BE2C (cell line): ENCODE measurements around the gene AMN. TPM values are rescaled to one million over a fixed set of nuclear protein-coding genes. Genes with fewer than 3 reads are reported as not detected.
"Not testable (repeated sequence)": the region's sequence is repeated elsewhere in the genome, so short reads cannot be mapped to it uniquely, and the experiment has no call there.

Experiments
- DNase-seq: peaks from one replicate; pipeline ENCODE4 v3.0.0-alpha.2; 2020
- H3K27me3 ChIP-seq: fragments of 250-450 bp; sonication (Bioruptor Pico); 2 replicates; pipeline ENCODE4 v1.5.1; 2020; ENCODE audit warnings: mild to moderate bottlenecking
- H3K36me3 ChIP-seq: fragments of 250-450 bp; sonication (Bioruptor Pico); 2 replicates; pipeline ENCODE4 v1.5.1; 2020; ENCODE audit warnings: mild to moderate bottlenecking
- H3K4me1 ChIP-seq: fragments of 250-450 bp; sonication (Bioruptor Pico); 2 replicates; pipeline ENCODE4 v1.5.1; 2020
- H3K4me3 ChIP-seq: 2 replicates; pipeline ENCODE4 v1.5.1; 2011; ENCODE audit warnings: low read depth, low read length
- H3K9me3 ChIP-seq: fragments of 250-450 bp; sonication (Bioruptor Pico); 2 replicates; pipeline ENCODE4 v1.5.1; 2020
- polyA plus RNA-seq: library from polyadenylated mRNA; unstranded; fragments of >200 nt; gene quantifications from one replicate; pipeline ENCODE4 v1.2.1, GENCODE V29; 2012; ENCODE audit warnings: low read depth, missing spikeins; ENCODE audit not compliant: insufficient read length, insufficient read depth
- TF ChIP-seq, protein P1 (sequence below): IDR thresholded peaks from 2 replicates; pipeline ENCODE4 v1.5.1; 2012; ENCODE audit warnings: mild to moderate bottlenecking, low read depth, low read length

Gene AMN
- 1.2 TPM for polyA plus RNA-seq

- Histone ChIP-seq H3K4me1 (no peaks in the 10 kb centered on the region), H3K9me3 (no peaks in the 10 kb centered on the region), H3K27me3 (peaks cover 27% of the 10 kb centered on the region), H3K36me3 (no peaks in the 10 kb centered on the region), H3K4me3 (no peak within 1 kb of the TSS)
- TF ChIP-seq, protein P1, sequence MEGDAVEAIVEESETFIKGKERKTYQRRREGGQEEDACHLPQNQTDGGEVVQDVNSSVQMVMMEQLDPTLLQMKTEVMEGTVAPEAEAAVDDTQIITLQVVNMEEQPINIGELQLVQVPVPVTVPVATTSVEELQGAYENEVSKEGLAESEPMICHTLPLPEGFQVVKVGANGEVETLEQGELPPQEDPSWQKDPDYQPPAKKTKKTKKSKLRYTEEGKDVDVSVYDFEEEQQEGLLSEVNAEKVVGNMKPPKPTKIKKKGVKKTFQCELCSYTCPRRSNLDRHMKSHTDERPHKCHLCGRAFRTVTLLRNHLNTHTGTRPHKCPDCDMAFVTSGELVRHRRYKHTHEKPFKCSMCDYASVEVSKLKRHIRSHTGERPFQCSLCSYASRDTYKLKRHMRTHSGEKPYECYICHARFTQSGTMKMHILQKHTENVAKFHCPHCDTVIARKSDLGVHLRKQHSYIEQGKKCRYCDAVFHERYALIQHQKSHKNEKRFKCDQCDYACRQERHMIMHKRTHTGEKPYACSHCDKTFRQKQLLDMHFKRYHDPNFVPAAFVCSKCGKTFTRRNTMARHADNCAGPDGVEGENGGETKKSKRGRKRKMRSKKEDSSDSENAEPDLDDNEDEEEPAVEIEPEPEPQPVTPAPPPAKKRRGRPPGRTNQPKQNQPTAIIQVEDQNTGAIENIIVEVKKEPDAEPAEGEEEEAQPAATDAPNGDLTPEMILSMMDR: no peak
- peak; percentile 9 for DNase-seq
Measured at GRCh38 chr14:102922490-102923200, at the start of gene AMN. Gene AMN (plus strand): TSS chr14:102922663. CDS start chr14:102922689, 26 bp downstream.

DNA sequence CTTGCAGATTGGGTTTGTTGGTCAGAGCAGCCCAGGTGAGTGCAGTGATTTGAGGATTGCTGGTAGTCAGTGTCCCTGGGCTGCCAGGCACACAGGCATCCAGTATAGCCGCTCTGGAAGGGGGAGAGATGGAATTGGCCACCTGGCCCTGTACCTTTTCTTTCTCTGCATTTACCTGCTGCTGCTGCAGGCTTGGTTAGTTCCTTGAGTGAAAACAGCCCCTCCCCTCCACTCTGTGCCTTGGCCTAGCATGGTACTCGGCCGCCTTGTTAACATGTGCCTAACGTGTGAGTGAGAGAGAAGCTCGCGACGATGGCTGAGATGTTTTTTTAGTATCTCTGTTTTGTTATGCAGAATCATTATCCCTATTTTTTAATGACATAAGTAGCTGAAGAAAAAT, 49.3 kb upstream of the AMN start:
- peaks cover 23% of the 10 kb centered on the region for H3K36me3 ChIP-seq
- no peaks in the 10 kb centered on the region for H3K27me3 ChIP-seq
- no peaks in the 10 kb centered on the region for H3K4me1 ChIP-seq

DNA sequence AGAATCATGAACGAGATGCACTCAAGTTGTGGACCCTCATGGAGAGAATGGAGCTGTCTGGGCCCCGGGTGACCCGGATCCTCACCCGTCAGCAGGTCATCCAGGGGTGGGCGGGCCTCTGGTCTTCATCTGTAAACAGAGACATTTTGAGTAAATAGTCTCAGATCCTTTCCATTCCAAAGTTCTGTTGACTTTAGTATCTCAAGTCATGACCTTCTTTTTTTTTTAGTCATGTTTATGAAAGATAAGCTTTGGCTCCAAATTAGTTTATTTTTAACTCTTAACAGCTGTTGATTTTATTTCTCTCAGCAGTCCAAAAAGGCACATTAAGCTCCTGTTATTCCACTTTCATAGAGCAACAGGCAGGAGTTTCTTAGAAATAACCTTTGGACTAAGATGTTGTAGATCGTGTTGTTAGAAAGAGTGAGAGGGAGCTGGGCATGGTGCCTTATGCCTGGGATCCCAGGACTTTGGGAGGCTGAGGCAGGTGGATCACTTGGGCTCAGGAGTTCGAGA, 48.9 kb upstream of the AMN start:
- Histone ChIP-seq H3K4me3 (no peak overlapping the region), H3K9me3 (no peaks in the 10 kb centered on the region), H3K4me1 (no peaks in the 10 kb centered on the region), H3K27me3 (no peaks in the 10 kb centered on the region), H3K36me3 (peaks cover 23% of the 10 kb centered on the region)
- DNase-seq: no peak
- TF ChIP-seq, protein P1: no peak

More for the DNA sequence above, 49.3 kb upstream of the AMN start:
- Histone ChIP-seq H3K4me3 (no peak overlapping the region), H3K9me3 (no peaks in the 10 kb centered on the region)
- TF ChIP-seq, protein P1: no peak
- DNase-seq: no peak

GRCh38 chr14:102875652-102876051, 46.8 kb upstream of the AMN start:
- TF ChIP-seq, protein P1: no peak
- peaks cover 30% of the 10 kb centered on the region for H3K36me3 ChIP-seq
- no peak for DNase-seq

DNA sequence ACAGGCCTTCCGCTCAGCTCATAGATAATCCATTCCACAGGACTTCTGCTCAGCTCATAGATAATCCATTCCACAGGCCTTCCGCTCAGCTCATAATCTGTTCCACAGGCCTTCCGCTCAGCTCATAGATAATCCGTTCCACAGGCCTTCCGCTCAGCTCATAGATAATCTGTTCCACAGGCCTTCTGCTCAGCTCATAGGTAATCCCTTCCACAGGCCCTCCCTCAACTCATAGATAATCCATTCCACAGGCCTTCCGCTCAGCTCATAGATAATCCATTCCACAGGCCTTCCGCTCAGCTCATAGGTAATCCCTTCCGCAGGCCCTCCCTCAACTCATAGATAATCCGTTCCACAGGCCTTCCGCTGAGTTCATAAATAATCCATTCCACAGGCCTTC, 45.0 kb upstream of the AMN start:
- H3K9me3 ChIP-seq, H3K4me1 ChIP-seq, H3K4me3 ChIP-seq, DNase-seq, H3K27me3 ChIP-seq: not testable (repeated sequence)
- peaks cover 22% of the 10 kb centered on the region for H3K36me3 ChIP-seq

More at GRCh38 chr14:102875652-102876051, 46.8 kb upstream of the AMN start:
- Histone ChIP-seq H3K9me3 (no peaks in the 10 kb centered on the region), H3K4me1 (no peaks in the 10 kb centered on the region), H3K27me3 (no peaks in the 10 kb centered on the region), H3K4me3 (no peak overlapping the region)

DNA sequence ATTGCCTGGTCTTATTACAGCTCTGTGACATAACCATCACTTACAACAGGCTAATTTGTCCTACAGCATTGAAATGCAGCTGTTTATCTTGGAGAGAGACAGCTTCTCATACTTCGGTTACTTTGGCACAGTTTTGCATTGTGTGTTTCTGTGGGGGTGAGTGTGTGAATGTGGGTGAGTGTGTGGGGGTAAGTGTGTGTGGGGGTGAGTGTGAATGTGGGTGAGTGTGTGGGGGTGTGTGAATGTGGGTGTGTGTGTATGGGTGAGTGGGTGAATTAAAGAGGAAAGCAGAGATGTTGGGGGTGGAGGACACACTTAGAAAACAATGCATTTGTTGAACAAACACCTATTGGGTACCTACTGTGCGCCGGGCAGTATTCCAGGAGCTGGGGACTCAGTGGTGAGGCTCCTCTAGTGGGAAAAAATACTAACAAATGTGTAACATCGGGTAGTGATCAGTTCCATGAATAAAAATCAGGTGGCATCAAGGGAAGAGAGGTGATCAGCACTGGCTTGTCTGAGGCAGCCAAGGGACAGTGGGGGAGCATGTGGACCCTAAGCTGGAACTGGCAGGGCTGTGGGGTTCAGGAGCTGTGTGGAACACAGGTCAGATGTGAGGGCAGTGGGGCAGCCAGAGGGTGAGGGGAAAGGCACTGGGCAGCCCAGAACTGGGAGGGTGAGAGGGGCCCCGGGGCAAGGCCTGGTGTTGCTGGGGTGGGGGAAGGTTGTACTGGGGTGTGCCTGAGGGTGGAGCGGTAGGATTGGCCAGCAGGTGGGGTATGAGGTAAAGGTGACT, 44.1 kb upstream of the AMN start:
- Histone ChIP-seq H3K9me3 (no peaks in the 10 kb centered on the region), H3K4me3 (no peak overlapping the region), H3K27me3 (no peaks in the 10 kb centered on the region), H3K4me1 (no peaks in the 10 kb centered on the region), H3K36me3 (peaks cover 22% of the 10 kb centered on the region)
- no peak for DNase-seq
- TF ChIP-seq, protein P1: no peak
